Mucosa of stomach (tissue), 1 donor: Measurements from ENCODE around the gene DHRSX.

ENCODE experiments used
- H3K27me3 ChIP-seq: one replicate; pipeline ENCODE4 v1.7.0; 2013; ENCODE audit warnings: mild to moderate bottlenecking, low read length; ENCODE audit not compliant: control insufficient read depth, insufficient read depth
- H3K36me3 ChIP-seq: one replicate; pipeline ENCODE4 v1.7.0; 2013; ENCODE audit warnings: low read length; ENCODE audit not compliant: control insufficient read depth, insufficient read depth
- H3K4me1 ChIP-seq: one replicate; pipeline ENCODE4 v1.7.0; 2013; ENCODE audit warnings: mild to moderate bottlenecking, low read length; ENCODE audit not compliant: control insufficient read depth, insufficient read depth
- H3K4me3 ChIP-seq: one replicate; pipeline ENCODE4 v1.7.0; 2013; ENCODE audit warnings: low read length
- H3K9ac ChIP-seq: one replicate; pipeline ENCODE4 v1.7.0; 2013; ENCODE audit warnings: mild to moderate bottlenecking, low read length, moderate library complexity
- H3K9me3 ChIP-seq: one replicate; pipeline ENCODE4 v1.7.0; 2013; ENCODE audit warnings: mild to moderate bottlenecking, low read length, moderate library complexity; ENCODE audit not compliant: control insufficient read depth
- donor health status: Pancreatic carcinoma.

Gene DHRSX

DNA sequence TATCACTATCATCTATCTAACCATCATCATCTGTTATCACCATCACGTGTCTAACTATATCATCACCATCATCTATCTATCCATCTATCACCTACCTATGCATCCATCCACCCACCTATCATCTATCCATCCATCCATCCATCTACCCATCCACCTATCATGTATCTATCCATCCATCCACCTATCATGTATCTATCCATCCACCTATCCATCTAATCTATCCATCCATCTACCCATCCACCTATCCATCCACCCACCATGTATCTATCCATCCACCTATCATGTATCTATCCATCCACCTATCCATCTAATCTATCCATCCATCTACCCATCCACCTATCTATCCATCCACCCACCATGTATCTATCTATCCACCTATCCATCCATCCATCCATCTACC is 316.7 kb downstream of the DHRSX start:
- no peaks in the 10 kb centered on the region for H3K36me3 ChIP-seq
- no peak overlapping the region for H3K9ac ChIP-seq
- H3K9me3 ChIP-seq, result no peaks in the 10 kb centered on the region
- no peak overlapping the region for H3K4me3 ChIP-seq
- H3K27me3 ChIP-seq, result no peaks in the 10 kb centered on the region
- no peaks in the 10 kb centered on the region for H3K4me1 ChIP-seq

DNA sequence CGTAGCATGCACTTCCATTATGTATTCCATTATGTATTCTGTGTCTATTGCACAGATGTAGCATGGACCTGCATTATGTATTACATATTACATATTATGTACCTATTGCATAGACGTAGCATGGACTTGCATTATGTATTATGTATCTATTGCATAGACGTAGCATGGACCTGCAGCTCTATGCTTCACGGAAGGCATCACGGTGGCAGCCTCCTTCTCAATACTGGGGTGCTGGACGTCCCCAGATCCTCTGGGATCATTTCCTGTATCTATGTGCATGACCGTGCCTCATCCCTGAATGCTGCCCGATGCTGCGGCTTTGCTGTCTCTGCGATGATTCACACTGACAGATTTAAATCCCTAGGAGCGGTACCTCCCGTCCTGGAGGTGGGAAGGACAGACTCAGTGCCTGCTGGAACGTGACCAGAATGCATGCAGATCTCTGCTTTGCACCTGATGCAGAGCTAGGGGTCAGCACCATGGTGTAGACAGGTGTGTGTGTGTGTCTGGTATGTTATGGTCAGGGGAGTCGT is 317.5 kb downstream of the DHRSX start:
- no peaks in the 10 kb centered on the region for H3K36me3 ChIP-seq
- H3K27me3 ChIP-seq, result no peaks in the 10 kb centered on the region
- H3K9ac ChIP-seq, result no peak overlapping the region
- H3K4me3 ChIP-seq, result no peak overlapping the region
- H3K4me1 ChIP-seq, result no peaks in the 10 kb centered on the region
- no peaks in the 10 kb centered on the region for H3K9me3 ChIP-seq

DNA sequence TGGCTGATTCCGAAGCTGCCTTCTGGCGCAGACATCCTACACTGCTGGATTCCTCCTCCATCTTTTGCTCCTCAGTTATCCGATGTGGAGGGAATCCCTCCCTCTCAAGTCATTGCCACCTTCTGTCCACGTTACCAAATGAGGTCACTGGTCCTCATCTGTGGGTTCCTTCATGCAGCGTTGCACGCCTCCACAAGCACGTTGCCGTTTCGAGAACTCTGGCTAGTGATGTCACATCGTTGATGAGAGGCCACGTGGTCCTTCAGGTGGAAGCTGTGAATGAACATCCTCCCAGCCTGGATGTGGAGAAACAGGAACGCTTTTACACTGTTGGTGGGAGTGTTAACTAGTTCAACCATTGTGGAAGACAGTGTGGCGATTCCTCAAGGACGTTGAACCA is 323.2 kb downstream of the DHRSX start:
- Histone ChIP-seq H3K9ac (no peak overlapping the region), H3K9me3 (no peaks in the 10 kb centered on the region), H3K4me3 (no peak overlapping the region), H3K36me3 (no peaks in the 10 kb centered on the region), H3K4me1 (no peaks in the 10 kb centered on the region), H3K27me3 (no peaks in the 10 kb centered on the region)

DNA sequence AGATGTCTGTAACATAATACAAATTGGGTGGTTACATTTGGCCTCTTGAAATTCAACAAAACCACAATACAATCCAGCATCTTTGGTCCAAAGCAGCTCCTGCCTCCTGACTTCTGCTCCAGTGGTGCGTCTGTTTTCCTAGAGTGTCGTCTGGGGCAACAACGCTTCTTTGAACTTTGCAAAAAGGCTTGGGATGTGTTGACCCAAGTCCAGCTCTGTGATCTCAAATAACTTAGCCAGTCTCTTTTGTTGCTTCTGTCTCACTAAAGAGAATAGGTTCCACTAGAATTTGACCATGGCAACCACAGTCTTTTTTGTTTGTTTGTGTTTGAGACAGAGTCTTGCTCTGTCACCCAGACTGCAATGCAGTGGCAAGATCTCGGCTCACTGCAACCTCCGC is 324.0 kb downstream of the DHRSX start:
- Histone ChIP-seq H3K4me3 (no peak overlapping the region), H3K9me3 (no peaks in the 10 kb centered on the region), H3K27me3 (no peaks in the 10 kb centered on the region), H3K9ac (no peak overlapping the region), H3K4me1 (no peaks in the 10 kb centered on the region), H3K36me3 (no peaks in the 10 kb centered on the region)

DNA sequence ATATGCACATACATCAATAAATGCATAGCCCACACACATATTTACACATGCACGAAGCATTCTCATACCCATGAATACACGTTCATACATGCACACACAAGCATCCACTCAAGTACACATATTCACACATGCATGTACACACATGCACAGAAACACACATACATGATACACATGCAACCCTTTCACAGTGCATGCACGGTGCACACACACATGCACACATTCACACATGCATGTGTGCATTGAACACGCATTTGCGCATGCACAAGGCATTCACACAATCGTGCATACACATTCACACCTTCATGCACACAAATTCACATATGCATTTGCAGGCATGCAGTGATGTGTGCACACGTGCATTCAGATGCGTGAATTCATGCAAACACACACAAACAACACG is 324.5 kb downstream of the DHRSX start:
- Histone ChIP-seq H3K9ac (no peak overlapping the region), H3K9me3 (no peaks in the 10 kb centered on the region), H3K27me3 (no peaks in the 10 kb centered on the region), H3K4me1 (no peaks in the 10 kb centered on the region), H3K36me3 (no peaks in the 10 kb centered on the region), H3K4me3 (no peak overlapping the region)

DNA sequence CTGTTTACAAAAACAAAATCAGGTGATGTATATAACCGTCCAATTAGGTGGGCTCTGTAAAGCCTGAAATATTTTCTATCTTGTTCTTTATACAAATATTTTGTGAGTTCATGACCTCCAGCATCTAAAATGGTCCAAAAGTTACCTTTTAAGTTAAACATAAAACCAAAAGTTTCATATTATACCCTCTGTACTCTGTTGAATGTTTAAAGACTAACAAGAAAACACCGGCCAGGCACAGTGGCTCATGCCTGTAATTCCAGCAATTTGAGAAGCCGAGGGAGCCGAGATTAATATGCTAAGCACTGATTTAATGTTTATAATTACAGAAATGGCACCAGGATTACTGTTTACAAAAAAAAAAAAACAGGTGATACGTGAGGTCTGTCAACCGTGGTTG is 328.4 kb downstream of the DHRSX start:
- H3K36me3 ChIP-seq, result no peaks in the 10 kb centered on the region
- H3K9me3 ChIP-seq, result no peaks in the 10 kb centered on the region
- no peaks in the 10 kb centered on the region for H3K27me3 ChIP-seq
- no peak overlapping the region for H3K4me3 ChIP-seq
- H3K9ac ChIP-seq, result no peak overlapping the region
- no peaks in the 10 kb centered on the region for H3K4me1 ChIP-seq
